GM12872 (cell line): ENCODE results near the gene PPP1R16B.

Experiments used
- TF ChIP-seq, protein P1 (sequence below): IDR thresholded peaks from 3 replicates; pipeline ENCODE4 v1.5.1; 2011; ENCODE audit warnings: low read depth, mild to moderate bottlenecking, low read length, moderate library complexity; ENCODE audit not compliant: insufficient read depth

Gene PPP1R16B

DNA sequence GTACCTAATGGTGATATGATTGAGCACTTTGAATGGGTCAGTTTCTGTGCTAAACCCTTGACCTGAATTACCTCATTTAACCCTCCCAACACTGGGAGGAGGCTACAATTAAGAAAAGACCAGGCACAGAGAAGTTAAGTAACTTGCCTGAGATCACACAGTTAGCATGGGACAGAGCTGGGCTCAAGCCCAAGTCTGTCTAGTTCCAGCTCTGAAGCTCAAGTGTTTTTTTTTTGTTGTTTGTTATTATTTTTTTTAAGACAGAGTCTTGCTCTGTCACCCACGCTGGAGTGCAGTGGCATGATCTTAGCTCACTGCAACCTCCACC lies 124.7 kb downstream of the PPP1R16B start:
- TF ChIP-seq, protein P1, sequence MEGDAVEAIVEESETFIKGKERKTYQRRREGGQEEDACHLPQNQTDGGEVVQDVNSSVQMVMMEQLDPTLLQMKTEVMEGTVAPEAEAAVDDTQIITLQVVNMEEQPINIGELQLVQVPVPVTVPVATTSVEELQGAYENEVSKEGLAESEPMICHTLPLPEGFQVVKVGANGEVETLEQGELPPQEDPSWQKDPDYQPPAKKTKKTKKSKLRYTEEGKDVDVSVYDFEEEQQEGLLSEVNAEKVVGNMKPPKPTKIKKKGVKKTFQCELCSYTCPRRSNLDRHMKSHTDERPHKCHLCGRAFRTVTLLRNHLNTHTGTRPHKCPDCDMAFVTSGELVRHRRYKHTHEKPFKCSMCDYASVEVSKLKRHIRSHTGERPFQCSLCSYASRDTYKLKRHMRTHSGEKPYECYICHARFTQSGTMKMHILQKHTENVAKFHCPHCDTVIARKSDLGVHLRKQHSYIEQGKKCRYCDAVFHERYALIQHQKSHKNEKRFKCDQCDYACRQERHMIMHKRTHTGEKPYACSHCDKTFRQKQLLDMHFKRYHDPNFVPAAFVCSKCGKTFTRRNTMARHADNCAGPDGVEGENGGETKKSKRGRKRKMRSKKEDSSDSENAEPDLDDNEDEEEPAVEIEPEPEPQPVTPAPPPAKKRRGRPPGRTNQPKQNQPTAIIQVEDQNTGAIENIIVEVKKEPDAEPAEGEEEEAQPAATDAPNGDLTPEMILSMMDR: no peak

DNA sequence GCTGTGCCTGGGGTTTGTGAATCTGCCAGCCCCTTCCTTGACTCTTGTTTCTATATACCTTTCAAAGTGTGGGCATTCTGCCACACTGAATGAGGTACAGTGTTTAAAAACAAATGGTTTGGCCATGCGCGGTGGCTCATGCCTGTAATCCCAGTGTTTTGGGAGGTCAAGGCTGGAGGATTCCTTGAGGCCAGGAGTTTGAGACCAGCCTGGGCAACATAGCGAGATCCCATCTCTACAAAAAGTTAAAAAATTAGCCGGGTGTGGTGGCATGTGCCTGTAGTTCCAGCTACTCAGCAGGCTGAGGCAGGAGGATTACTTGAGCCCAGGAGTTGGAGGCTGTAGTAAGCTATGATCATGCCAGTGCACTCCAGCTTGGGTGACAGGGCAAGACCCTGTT lies 126.5 kb downstream of the PPP1R16B start:
- TF ChIP-seq, protein P1: no peak

DNA sequence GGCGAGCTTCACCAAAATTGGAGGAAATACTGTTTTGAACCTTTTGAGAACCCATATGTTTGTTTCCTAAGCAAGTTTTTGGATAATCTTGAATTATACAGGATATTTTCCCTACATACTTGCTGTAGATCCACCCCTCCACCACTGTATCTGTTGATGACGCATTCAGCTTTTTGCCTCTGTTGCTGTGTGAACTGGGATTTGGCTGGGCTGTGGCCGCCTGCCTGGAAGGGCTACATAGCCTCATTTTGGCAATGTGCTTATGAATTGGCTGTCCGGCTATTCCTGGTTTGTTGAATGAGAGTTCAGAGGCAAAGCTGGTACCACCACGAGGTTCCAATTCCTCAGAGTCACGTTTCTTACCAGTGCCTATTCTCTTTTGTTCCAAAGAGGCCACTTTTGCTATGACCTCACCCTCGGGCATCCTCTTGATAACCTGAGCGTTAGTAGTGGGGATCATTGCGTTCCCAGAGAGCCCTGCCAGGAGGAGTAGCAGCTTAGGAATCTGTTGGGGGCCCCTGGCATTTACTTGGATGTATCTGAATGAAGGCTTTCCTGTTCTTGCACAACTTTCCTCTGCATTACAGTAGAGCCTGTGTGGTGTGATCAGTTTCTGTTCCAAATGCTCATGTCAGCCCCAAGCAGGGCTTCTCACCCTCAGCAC lies 127.1 kb downstream of the PPP1R16B start:
- TF ChIP-seq, protein P1: no peak

DNA sequence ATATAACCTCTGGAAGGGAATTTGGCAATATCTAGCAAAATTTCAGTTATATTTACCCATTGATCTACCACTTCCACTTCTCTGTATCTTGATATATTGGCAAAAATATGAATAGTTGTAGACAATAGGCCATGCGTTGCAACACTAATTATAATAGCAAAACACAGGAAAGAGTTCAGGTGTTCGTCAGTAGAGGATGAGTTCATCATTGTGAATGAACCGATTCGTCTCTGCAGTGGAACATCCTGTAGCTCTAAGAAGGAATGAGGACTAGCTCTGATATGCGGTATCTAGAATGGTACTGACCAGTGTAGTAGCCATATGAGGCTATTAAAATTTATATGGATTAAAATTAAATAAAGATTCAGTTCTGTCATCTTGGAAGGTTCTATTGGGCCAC lies 129.0 kb downstream of the PPP1R16B start:
- TF ChIP-seq, protein P1: no peak

DNA sequence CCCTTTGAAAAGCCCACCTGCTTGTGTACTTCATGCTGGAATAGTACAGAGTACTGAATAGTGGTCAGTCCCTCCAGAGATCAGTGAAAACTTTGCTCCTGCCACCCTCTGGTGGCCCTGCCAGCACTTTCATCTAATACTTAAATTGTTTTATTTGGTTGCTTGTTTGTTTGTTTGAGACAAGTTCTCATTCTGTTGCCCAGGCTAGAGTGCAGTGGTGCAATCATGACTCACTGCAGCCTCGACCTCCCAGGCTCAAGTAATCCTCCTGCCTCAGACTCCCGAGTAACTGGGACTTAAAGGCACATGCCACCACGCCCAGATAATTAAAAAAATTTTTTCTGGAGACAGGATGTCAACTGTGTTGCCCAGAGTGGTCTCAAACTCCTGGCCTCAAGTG lies 129.8 kb downstream of the PPP1R16B start:
- TF ChIP-seq, protein P1: peak; percentile 39; the same call in 1 of the 3 replicates

DNA sequence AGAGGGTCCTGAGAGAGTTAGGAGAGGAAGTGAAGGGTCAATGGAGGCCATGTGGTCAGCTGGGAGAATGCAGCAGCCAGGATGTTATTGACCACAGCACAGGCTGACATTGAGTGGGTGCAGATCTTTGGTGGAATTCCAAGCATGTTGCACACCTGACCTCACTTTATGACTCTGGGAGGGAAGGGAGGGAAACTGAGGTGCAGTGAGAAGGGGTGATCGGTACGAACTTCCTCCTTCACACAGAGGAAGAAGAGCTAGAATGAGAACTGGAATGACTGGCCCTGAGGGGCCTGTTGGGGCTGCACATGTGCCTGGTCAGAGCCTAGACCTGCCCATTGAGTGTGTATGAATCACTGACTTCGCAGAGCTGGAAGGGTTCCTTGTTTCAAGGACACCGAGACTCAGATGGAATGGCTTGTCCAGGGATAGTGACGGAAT lies 130.5 kb downstream of the PPP1R16B start:
- TF ChIP-seq, protein P1: no peak

DNA sequence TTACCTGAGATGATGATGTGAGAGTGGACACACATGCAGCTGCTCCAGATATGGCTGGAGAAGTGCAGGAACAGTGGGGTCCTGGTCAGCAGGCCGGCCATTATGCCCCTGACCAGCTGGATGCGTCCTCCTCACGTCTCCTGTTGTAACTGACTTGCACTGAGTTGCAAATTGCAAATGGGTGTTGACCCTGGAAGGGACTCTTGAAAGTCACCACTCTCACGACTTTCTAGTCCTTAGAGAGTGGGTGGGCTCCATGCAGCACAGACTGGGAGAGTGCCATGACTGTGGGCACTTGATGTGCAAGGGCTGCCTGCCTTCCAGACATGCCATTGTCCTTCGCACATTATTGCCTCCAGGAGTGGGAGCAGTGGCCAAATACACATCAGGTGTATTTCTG lies 131.5 kb downstream of the PPP1R16B start:
- TF ChIP-seq, protein P1: no peak
